Superior temporal gyrus (tissue), 1 donor: ENCODE measurements around the gene DSE.

Experiments used
- DNase-seq: peaks from one replicate; pipeline ENCODE4 v3.0.0-alpha.2; 2016; ENCODE audit errors: extremely low spot score

The DSE gene

GRCh38 chr6:116447496-116448011 lies 76.8 kb downstream of the DSE start:
- DNase-seq: no peak

GRCh38 chr6:116449565-116449964 lies 78.8 kb downstream of the DSE start:
- no peak for DNase-seq

- DNase-seq: no peak
These were observed 79.5 kb downstream of the DSE start for GRCh38 chr6:116450185-116450710.

GRCh38 chr6:116450769-116451740 lies 80.3 kb downstream of the DSE start:
- no peak for DNase-seq

GRCh38 chr6:116451916-116452315 lies 81.2 kb downstream of the DSE start:
- DNase-seq: no peak

GRCh38 chr6:116452531-116452930 lies 81.8 kb downstream of the DSE start:
- no peak for DNase-seq

- DNase-seq: no peak
These were observed 85.4 kb downstream of the DSE start for GRCh38 chr6:116456106-116456505.

GRCh38 chr6:116456927-116457326 lies 86.2 kb downstream of the DSE start:
- DNase-seq: no peak

- DNase-seq: no peak
These were observed 87.5 kb downstream of the DSE start for GRCh38 chr6:116458264-116458663.

GRCh38 chr6:116459927-116460326 lies 89.2 kb downstream of the DSE start:
- DNase-seq: no peak

GRCh38 chr6:116461331-116461931 lies 90.7 kb downstream of the DSE start, which contains the start of gene CALHM6:
Gene CALHM6 (plus strand): TSS chr6:116461375. CDS start chr6:116461930, 555 bp downstream.
- no peak for DNase-seq

GRCh38 chr6:116461932-116462885 lies 91.5 kb downstream of the DSE start:
- DNase-seq: no peak

- no peak for DNase-seq
These were observed 92.6 kb downstream of the DSE start for GRCh38 chr6:116463301-116463700.

- no peak for DNase-seq
These were observed 94.5 kb downstream of the DSE start for GRCh38 chr6:116465246-116465645.

GRCh38 chr6:116467096-116467495 lies 96.3 kb downstream of the DSE start:
- DNase-seq: no peak

- no peak for DNase-seq
These were observed 96.8 kb downstream of the DSE start for GRCh38 chr6:116467514-116467913.

- no peak for DNase-seq
These were observed 97.5 kb downstream of the DSE start for GRCh38 chr6:116468293-116468692.

GRCh38 chr6:116471531-116471930 lies 100.8 kb downstream of the DSE start:
- no peak for DNase-seq

GRCh38 chr6:116472706-116473105 lies 102.0 kb downstream of the DSE start:
- DNase-seq: no peak

GRCh38 chr6:116475141-116475540 lies 104.4 kb downstream of the DSE start:
- DNase-seq: no peak

- no peak for DNase-seq
These were observed 105.4 kb downstream of the DSE start for GRCh38 chr6:116476002-116476678.
